Measurements from ENCODE around the gene CORO7. TPM values are rescaled to one million over a fixed set of nuclear protein-coding genes. Genes with fewer than 3 reads are reported as not detected.

The CORO7 gene
- total and polyA plus RNA-seq, 9 of the 15 experiments (the other 6 are each of a cell fraction or from before 2014, with no cell fraction given): 0.45 to 77.2 (median 18.7) TPM

- TF ChIP-seq AFF4 (CRISPR knock-in tag; IDR thresholded peaks at IDR 0.05) (peak; percentile 57; the same call in 1 of the 2 replicates), ATF7 (IDR thresholded peaks at IDR 0.05) (peak; percentile 41), ZNF740 (CRISPR knock-in tag; IDR thresholded peaks at IDR 0.05) (0 out of 2 replicates have a peak, but pooled peaks have one; percentile 35), ZNF740 (tag; IDR thresholded peaks at IDR 0.05) (no peak), GTF2F1 (IDR thresholded peaks at IDR 0.05; ENCODE audit: low read depth, low read length) (no peak), ZNF311 (CRISPR knock-in tag; IDR thresholded peaks at IDR 0.05) (no peak), NCOA1 (IDR thresholded peaks at IDR 0.05; ENCODE audit: low read depth) (0 out of 2 replicates have a peak, but pooled peaks have one; percentile 15), RBM22 (IDR thresholded peaks at IDR 0.05; ENCODE audit: low read depth, low read length, poor library complexity, severe bottlenecking) (peak; percentile 45), E2F8 (IDR thresholded peaks at IDR 0.05; ENCODE audit: low read depth, partially characterized antibody) (peak; percentile 64), NEUROD1 (IDR thresholded peaks at IDR 0.05; ENCODE audit: borderline replicate concordance, low read depth, low read length, partially characterized antibody) (no peak), ZNF764 (CRISPR knock-in tag; IDR thresholded peaks at IDR 0.05; ENCODE audit: low read depth) (no peak), FOXA1 (IDR thresholded peaks at IDR 0.05; ENCODE audit: borderline replicate concordance) (no peak), GATAD2A (IDR thresholded peaks at IDR 0.05) (0 out of 2 replicates have a peak, but pooled peaks have one; percentile 34), NFIC (IDR thresholded peaks at IDR 0.05) (peak; percentile 15; the same call in 1 of the 2 replicates), GTF2B (IDR thresholded peaks at IDR 0.05; ENCODE audit: extremely low read depth, insufficient read length) (no peak), EP300 (IDR thresholded peaks at IDR 0.05; ENCODE audit: low read length) (no peak), RB1 (IDR thresholded peaks at IDR 0.05; ENCODE audit: low read depth) (peak; percentile 67; the same call in 1 of the 2 replicates), MTA1 (IDR thresholded peaks at IDR 0.05; ENCODE audit: borderline replicate concordance) (peak; percentile 42; the same call in 1 of the 2 replicates), EGR1 (conservative IDR thresholded peaks at IDR 0.05) (0 out of 2 replicates have a peak, but pooled peaks have one; percentile 1), NR1H2 (CRISPR knock-in tag; IDR thresholded peaks at IDR 0.05) (0 out of 2 replicates have a peak, but pooled peaks have one; percentile 55)
Measured at GRCh38 chr16:4313563-4314531, 102.5 kb downstream of the CORO7 start (continued).

All from K562 (cell line).